Measurements from ENCODE around the gene ISYNA1. TPM values are rescaled to one million over a fixed set of nuclear protein-coding genes. Genes with fewer than 3 reads are reported as not detected.
A peak's percentile ranks its signal among the peaks of the same experiment; 100 is the strongest.

ISYNA1 gene
- total RNA-seq, 2 donors from 2014 or later: 27.5 to 28.1 TPM

DNA sequence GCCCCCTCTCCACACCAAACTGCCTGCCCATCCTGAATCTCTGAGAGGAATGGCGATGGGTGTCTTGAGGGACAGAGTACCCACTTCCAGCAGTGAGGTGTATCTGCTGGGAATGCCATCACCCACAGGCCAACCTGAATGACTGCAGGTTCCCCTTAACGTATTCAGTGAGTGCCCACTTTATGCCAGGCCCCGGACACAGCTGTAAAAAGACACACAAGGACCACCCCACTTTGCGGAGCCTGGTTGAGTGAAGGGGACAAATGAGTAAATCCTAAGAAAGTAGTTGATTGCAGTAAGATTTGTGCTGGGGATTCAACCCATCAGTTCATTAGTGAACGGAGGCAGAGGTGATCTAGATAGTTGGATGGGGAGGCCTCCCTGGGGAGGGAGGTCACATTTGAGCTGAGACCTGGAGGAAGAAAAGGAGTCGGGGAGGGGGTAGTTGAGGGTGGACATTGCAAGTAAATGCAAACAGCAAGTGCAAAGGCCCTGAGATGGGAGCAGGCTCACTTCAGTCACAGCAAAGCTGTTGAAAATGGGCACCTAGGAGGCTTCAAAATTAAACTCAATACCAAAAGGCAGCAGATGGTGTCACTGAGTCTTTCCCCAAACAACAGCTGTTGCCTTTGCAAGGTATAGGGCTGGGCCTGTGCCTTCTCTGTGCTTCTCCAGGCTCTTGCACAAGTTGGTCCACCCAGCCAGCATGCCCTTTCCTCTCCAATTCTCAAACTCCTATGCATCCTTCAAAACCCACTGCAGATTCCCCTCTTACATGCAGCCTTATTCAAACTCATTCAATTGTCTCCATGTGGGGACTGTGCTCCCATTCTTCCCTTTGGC, 47.6 kb downstream of the ISYNA1 start:
- intact Hi-C loops (cut with DNase I): no loop called here
- DNase-seq (ENCODE audit: low spot score): no peak

DNA sequence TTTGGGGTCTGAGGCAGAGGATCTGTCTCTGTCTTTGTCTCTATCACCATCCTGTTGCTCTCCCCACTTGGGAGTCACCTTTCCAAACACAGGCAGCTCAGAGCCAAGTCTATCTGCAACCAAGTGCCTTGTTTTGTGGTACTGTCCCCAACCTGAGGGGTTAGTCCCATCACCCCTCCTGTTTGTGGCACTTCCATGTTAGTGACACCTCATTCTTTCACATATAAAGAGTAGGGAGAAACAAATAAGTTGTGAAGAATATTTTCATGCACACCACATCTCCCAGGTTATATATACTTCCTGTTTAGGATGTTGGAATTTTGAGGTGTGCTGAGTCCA, 48.2 kb downstream of the ISYNA1 start:
- intact Hi-C loops (cut with DNase I): loop anchor here in 1 of 2 donors (10.0 kb wide), 1 partner anchor 665 kb away; no protein-coding TSS in a partner anchor
- no peak for DNase-seq (ENCODE audit: low spot score)

DNA sequence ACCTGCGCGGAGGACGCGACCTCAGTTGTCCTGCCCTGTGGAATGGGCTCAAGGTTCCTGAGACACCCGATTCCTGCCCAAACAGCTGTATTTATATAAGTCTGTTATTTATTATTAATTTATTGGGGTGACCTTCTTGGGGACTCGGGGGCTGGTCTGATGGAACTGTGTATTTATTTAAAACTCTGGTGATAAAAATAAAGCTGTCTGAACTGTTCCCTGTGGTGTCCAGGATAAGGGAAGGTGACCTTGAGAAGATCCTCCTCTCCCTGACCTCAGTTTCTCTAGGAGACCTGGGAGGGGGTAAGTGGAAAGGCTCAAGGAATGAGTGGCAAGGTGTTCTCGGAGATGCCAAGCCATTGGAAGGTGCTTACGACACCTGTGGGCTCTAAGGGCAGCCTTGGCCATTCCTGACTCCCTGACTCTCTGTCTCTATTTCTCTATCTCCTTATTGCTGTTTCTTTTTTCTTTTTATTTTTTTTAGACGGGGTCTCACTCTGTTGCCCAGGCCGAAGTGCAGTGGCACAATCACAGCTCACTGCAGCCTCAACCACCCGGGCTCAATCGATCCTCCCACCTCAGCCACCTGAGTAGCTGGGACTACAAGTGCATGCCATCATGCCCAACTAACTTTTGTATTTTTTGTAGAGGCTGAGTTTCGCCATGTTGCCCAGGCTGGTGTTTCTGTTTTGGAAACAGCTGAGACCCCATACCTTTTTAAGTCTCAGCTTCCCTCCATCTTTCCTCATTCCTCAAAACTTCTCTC, 48.8 kb downstream of the ISYNA1 start:
- intact Hi-C loops (cut with DNase I): loop anchor here in 1 of 2 donors (10.0 kb wide), 1 partner anchor 664 kb away; no protein-coding TSS in a partner anchor
- DNase-seq (ENCODE audit: low spot score): no peak

DNA sequence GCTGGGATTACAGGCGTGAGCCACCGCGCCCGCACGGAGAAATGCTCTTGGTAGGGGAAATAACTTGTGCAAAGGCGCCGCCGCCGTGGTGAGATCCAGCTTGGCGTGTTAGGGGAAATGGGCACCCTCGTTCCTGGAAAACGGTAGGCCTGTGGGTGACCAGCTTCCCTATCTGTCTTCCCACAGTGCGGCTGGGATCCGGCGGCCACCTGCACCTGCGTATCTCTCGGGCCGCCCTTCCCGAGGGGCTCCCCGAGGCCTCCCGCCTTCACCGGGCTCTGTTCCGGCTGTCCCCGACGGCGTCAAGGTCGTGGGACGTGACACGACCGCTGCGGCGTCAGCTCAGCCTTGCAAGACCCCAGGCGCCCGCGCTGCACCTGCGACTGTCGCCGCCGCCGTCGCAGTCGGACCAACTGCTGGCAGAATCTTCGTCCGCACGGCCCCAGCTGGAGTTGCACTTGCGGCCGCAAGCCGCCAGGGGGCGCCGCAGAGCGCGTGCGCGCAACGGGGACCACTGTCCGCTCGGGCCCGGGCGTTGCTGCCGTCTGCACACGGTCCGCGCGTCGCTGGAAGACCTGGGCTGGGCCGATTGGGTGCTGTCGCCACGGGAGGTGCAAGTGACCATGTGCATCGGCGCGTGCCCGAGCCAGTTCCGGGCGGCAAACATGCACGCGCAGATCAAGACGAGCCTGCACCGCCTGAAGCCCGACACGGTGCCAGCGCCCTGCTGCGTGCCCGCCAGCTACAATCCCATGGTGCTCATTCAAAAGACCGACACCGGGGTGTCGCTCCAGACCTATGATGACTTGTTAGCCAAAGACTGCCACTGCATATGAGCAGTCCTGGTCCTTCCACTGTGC, 49.6 kb downstream of the ISYNA1 start:
- peak; percentile 95 for DNase-seq (ENCODE audit: low spot score)
- intact Hi-C loops (cut with DNase I): loop anchor here in 1 of 2 donors (10.0 kb wide), 1 partner anchor 664 kb away; no protein-coding TSS in a partner anchor

GRCh38 chr19:18386543-18387271, 51.2 kb downstream of the ISYNA1 start:
- intact Hi-C loops (cut with DNase I): loop anchor here in 1 of 2 donors (10.0 kb wide), 1 partner anchor 662 kb away; no protein-coding TSS in a partner anchor
- no peak for DNase-seq (ENCODE audit: low spot score)

- intact Hi-C loops (cut with DNase I): loop anchor here in 1 of 2 donors (10.0 kb wide), 1 partner anchor 661 kb away; no protein-coding TSS in a partner anchor
- peak; percentile 89 for DNase-seq (ENCODE audit: low spot score)
Measured at GRCh38 chr19:18385675-18386542, 52.0 kb downstream of the ISYNA1 start, which contains the start of gene GDF15. GDF15 (plus strand) TSS chr19:18386158; CDS start chr19:18386190, 32 bp downstream.

DNA sequence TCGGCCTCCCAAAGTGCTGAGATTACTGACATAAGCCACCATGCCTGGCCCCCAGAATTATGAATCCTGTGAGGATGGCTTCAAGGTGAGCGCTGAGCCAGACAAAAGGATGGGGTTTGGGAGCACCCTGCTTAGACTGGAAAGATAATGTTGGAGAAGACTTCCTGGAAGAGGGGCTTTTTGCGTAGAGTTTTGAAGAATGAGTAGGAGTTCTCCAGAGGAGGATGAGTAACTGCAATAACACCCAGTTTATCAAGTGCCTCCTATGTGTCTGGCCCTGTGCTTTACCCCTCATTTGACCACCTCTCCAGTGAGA, 52.6 kb downstream of the ISYNA1 start:
- intact Hi-C loops (cut with DNase I): loop anchor here in 1 of 2 donors (10.0 kb wide), 1 partner anchor 661 kb away; no protein-coding TSS in a partner anchor
- DNase-seq (ENCODE audit: low spot score): no peak

- intact Hi-C loops (cut with DNase I): loop anchor here in 1 of 2 donors (10.0 kb wide), 1 partner anchor 660 kb away; no protein-coding TSS in a partner anchor
- no peak for DNase-seq (ENCODE audit: low spot score)
Measured at GRCh38 chr19:18384775-18385174, 53.2 kb downstream of the ISYNA1 start.

Small RNA genes within 50 kb of the gene (microRNA-seq; reads per million reads assigned to microRNA genes)
- gene MIR3189 (ENCODE audit: borderline microRNAs expressed in 2 of 2): 0 to 0.26 reads per million in 2 donors

Other genes starting within 250 kb of the ISYNA1 start
- gene MPV17L2, start 244.9 kb downstream of the ISYNA1 start, total RNA-seq: 1 to 10 TPM; 6.1 to 6.6 TPM
- gene RAB3A, start 234.1 kb downstream of the ISYNA1 start, total RNA-seq: 1 to 10 TPM; 1.9 to 2.9 TPM
- gene PDE4C, start 211.7 kb downstream of the ISYNA1 start, total RNA-seq: 1 to 10 TPM in 1 of 2 donors, under 1 TPM in 1; 0.90 to 1.1 TPM
- 1 to 10 TPM; 2.6 to 4.9 TPM for gene IQCN, start 163.7 kb downstream of the ISYNA1 start, total RNA-seq
- gene JUND, start 156.5 kb downstream of the ISYNA1 start, total RNA-seq: 100 to 1,000 TPM; 192 to 231 TPM
- gene LSM4, start 115.1 kb downstream of the ISYNA1 start, total RNA-seq: 10 to 100 TPM; 44.4 to 46.9 TPM
- 10 to 100 TPM; 42.8 to 48.6 TPM for gene PGPEP1, start 97.5 kb downstream of the ISYNA1 start, total RNA-seq
- gene GDF15, start 52.0 kb downstream of the ISYNA1 start, total RNA-seq: 1 to 10 TPM; 3.1 to 4.5 TPM
- 10 to 100 TPM in 1 of 2 donors, 1 to 10 TPM in 1; 6.8 to 16.8 TPM for gene LRRC25, start 40.5 kb downstream of the ISYNA1 start, total RNA-seq
- 10 to 100 TPM; 54.4 to 56.9 TPM for gene SSBP4, start 18.7 kb downstream of the ISYNA1 start, total RNA-seq
- gene ELL, start 83.9 kb upstream of the ISYNA1 start, total RNA-seq: 10 to 100 TPM; 19.5 to 20.7 TPM
- gene FKBP8, start 105.4 kb upstream of the ISYNA1 start, total RNA-seq: 100 to 1,000 TPM; 189 to 224 TPM
- 10 to 100 TPM; 63.9 to 75.2 TPM for gene KXD1, start 119.7 kb upstream of the ISYNA1 start, total RNA-seq
- gene UBA52, start 133.7 kb upstream of the ISYNA1 start, total RNA-seq: 100 to 1,000 TPM; 725 to 767 TPM
- gene REX1BD, start 150.7 kb upstream of the ISYNA1 start, total RNA-seq: 10 to 100 TPM; 38.0 to 48.1 TPM
- gene CRLF1, start 168.7 kb upstream of the ISYNA1 start, total RNA-seq: 100 to 1,000 TPM; 154 to 436 TPM
- 10 to 100 TPM in 1 of 2 donors, 1 to 10 TPM in 1; 2.8 to 14.5 TPM for gene TMEM59L, start 174.7 kb upstream of the ISYNA1 start, total RNA-seq
- 10 to 100 TPM; 14.5 to 17.6 TPM for gene KLHL26, start 198.9 kb upstream of the ISYNA1 start, total RNA-seq
- 10 to 100 TPM in 1 of 2 donors, 1 to 10 TPM in 1; 9.3 to 15.7 TPM for gene CRTC1, start 245.5 kb upstream of the ISYNA1 start, total RNA-seq

Measured in posterior vena cava (tissue), 2 donors.